ENCODE data around the gene LRRC4B.

Gene LRRC4B

DNA sequence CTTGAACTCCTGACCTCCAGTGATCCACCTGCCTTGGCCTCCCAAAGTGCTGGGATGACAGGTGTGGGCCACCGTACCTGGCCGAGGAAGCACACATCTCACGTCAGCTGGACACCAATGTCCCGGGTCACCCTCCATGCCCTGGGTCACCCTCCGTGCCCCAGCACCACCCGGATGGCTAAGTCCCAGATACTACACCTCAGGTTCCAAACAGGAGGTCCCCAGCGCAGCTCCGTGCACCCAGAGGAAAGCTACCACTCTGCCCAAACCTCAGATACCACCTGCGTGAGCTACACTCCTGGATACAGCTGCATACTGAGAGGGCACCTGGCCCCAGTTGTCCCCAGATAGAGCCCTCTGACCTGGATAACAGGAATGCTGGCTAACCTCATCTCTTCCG, 14.0 kb downstream of the LRRC4B start:
- DNase-seq (ENCODE audit: low read depth in 2 of 3, low spot score in 1 of 3) = no peak

GRCh38 chr19:50553134-50553703, 15.0 kb downstream of the LRRC4B start:
- DNase-seq (ENCODE audit: low read depth in 2 of 3, low spot score in 1 of 3) = no peak

DNA sequence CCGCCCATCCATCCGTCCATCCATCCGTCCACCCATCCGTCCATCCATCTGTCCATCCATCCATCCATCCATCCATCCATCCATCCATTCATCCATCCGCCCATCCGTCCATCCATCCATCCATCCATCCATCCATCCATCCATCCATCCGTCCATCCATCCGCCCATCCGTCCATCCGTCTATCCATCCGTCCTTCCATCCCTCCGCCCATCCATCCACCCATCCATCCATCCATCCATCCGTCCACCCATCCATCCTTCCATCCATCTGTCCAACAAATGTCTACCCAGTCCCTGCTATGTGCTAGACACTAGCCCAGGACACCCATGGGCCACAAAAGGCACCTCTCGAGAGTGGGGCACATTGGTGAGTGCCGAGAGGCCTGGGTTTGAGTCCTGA, 15.7 kb downstream of the LRRC4B start:
- no peak for DNase-seq (ENCODE audit: low read depth in 2 of 3, low spot score in 1 of 3)

- DNase-seq (ENCODE audit: low read depth in 2 of 3, low spot score in 1 of 3) = no peak
Observed at GRCh38 chr19:50551715-50552187, 16.5 kb downstream of the LRRC4B start.

DNA sequence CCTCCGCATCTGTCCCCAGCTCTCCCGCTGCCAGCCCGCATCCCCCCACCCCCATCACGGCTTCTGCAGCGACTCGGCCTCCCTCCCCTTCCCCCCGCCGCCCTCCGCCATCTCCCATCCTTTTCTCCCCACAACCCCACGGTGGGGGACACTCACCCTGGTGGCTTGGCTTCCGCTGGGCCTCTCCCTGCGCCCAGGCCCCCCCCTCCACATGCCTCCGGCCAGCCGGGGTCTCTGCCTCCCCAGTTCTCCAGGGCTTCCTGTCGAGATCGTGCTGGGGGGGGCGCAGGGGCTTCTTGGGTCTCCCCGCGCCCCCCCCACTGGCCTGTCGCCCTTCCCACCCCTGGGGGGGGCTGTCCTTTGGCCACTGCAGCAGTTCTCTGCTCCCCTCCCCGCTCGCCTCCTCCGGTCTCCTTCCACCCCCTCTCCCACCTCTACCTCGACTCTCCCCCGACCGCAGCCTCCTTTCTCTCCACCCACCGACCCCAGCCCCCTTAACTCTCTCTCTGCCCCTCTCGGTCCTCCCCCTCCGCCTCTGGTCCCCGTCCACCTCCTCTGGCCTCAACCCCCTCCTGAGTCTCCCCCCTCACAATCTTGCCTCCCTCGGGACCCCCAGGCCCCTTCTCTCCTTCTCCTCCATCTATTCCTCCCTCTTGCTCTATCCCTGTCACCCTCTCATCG, 17.1 kb downstream of the LRRC4B start:
- DNase-seq (ENCODE audit: low read depth in 2 of 3, low spot score in 1 of 3) = no peak

DNA sequence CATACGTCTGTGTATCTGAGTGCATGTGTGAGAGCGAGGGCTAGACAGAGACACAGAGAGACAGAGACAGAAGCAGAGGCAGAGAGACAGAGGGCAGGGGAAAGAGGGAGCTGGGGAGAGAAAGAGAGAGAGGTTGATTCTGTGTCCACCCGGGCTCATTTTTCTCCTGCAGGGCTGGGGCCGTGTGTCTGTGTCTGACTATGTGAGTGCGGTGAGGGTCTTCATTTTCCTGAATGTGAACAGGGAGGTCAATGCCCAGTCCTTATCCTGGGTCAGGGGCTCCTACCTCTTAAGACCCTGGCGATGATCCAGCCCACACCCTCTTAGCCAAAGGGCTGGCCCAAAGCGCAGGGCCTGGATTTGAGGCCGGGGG, 17.7 kb downstream of the LRRC4B start:
- no peak for DNase-seq (ENCODE audit: low read depth in 2 of 3, low spot score in 1 of 3)

- DNase-seq (ENCODE audit: low read depth in 2 of 3, low spot score in 1 of 3) = no peak
Observed at GRCh38 chr19:50549927-50550593, 18.2 kb downstream of the LRRC4B start.

GRCh38 chr19:50549059-50549926, 18.9 kb downstream of the LRRC4B start:
- no peak for DNase-seq (ENCODE audit: low read depth in 2 of 3, low spot score in 1 of 3)

DNA sequence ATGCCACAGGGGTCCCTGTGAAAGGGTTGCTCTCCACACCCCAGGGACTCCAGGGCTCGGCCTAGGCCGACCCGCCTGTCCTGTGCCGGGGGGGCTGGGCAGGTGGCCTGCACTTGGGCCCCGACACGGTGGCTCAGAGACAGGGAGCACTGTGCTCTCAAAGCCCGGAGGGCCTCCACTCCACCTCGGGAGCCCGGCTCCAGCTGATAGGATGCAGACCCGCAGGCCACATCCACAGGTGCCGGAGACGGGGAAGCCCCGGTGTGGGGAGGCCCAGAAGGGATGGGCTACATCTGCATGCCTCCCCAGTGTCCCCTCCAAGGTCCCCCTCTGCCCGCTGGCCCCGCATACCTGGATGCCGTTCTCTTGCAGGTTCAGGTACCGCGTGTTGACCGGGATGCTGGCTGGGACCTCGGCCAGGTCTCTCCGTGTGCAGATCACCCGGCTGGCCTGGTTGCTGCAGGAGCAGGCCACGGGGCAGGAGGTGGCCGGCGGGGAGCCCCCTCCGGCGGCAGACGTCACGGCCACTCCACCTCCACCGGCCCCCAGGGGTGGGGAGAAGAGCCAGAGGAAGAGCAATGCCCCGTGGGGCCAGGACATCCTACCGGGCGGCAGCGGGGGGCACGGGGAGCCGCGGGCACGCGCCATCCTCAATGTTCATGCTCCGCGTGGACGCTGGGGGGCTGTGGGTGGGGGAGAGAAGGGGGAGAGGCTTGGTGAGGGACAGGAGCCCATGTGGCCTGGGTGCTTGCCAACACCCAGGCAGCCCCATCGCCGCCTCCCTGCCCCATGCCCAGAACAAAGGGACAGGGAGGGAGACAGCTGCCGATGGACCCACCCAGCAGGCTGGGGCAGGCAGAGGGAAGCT, 19.8 kb downstream of the LRRC4B start:
- DNase-seq (ENCODE audit: low read depth in 2 of 3, low spot score in 1 of 3) = no peak

- DNase-seq (ENCODE audit: low read depth in 2 of 3, low spot score in 1 of 3) = no peak
Observed at GRCh38 chr19:50547385-50548190, 20.6 kb downstream of the LRRC4B start.

DNA sequence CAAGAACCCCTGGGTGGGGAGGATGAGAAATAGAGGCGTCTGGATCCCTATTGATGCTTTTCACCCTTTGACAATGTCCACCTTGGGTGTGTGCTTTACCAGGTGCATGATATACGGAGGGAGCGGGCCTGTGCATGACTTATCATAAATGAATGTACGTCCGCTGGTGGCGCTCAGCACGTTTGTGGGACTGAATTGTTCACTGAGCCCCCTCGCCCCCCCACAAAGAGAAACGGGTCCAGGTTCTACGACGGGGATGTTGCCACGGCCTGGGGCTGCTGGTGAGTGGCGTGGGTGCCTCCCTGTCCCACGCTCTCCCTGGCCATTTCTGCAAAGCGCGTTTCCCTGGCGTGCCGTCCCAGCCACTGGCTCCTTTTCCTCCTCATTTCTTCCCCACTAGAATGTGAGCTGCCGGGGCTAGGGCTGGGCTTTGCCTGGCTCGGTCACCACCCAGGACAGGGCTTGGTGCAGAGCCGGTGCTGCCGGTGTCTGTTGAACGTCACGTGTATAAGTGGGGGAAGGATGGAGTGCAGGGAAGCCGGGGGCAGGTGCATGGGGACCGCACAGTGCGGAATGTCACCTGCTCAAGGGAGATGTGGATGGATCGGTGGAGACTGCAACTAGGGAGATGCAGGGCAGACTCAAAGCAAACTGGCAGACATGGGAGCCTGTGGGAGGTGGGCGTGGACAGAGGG, 21.6 kb downstream of the LRRC4B start:
- DNase-seq (ENCODE audit: low read depth in 2 of 3, low spot score in 1 of 3) = no peak

GRCh38 chr19:50542943-50543342, 25.3 kb downstream of the LRRC4B start:
- no peak for DNase-seq (ENCODE audit: low read depth in 2 of 3, low spot score in 1 of 3)

DNA sequence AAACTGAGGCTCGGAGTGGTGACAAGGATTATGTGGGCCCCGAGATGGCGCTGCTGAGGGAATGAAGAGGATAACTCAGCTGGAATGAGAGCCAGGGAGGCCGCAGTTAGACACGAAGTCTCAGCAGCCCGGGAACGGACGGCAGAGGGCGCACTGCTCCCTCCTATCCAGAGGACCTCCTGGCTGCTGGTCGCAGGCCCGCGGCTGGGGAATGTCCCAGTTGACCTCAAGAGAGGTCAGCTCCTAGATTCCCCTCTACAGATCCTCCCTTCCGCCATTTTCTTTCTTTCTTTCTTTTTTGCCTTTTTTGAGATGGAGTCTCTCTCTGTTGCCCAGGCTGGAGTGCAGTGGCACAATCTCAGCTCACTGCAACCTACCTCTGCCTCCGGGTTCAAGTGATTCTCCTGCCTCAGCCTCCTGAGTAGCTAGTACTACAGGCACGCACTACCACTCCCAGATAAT, 30.4 kb downstream of the LRRC4B start:
- DNase-seq (ENCODE audit: low read depth in 2 of 3, low spot score in 1 of 3) = peak; percentile 51 to 66 (median 66)

- DNase-seq (ENCODE audit: low read depth in 2 of 3, low spot score in 1 of 3) = no peak
Observed at GRCh38 chr19:50537306-50537685, 30.9 kb downstream of the LRRC4B start.

DNA sequence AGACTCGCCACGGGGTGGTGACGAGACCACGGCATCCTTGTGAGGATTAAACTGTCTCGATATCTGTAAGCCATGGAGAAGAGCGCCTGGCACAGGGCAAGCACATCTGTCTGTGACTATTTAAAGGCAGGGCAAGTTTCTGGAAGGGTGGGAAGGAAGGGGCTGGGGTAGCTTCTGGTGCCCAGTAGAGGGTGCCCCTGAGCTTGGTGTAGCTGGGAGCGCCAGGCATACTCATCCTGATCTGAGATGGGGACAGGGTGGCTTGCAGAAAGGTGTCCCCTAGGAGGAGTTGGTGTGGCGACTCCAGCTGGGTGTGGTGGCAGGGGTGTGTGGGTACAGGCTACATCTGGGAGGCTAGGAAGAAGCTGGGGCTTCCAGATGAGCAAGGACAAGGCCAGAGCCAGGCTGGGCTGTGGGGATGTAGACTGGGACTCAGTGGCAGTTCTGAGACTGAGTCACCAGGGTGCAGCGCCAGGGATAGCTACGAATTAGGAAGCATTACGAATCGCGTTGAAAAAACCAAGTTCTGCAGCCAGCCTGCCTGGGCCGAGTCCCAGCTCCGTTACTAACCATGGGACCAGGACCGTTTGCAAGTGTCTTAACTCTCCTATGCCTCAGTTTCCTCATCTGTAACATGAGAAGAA, 31.5 kb downstream of the LRRC4B start:
- no peak for DNase-seq (ENCODE audit: low read depth in 2 of 3, low spot score in 1 of 3)

DNA sequence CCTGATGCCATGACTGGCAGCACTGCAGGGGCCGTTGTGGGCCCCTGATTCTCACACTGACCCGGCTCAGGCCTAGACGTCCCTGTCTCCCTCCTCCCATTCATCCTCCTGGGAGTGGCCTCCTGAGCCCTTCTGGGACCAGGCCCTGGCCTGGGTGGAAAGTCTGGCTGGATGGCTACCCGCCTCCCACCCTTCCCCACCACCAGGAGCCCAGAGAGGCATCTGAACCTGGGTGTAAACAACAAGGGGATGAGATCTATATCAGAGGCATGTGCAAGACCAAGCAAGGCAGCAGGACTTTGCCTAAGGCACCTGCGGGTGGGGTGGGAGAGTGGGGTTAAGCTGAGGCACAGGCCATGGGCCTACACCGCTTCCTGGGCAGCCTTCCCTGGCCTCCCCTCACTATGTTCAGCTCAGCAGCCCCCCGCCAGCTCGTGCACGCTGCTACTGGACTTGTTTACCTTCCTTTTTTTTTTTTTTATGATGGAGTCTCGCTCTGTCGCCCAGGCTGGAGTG, 32.5 kb downstream of the LRRC4B start:
- no peak for DNase-seq (ENCODE audit: low read depth in 2 of 3, low spot score in 1 of 3)

GRCh38 chr19:50534478-50534877, 33.8 kb downstream of the LRRC4B start:
- DNase-seq (ENCODE audit: low read depth in 2 of 3, low spot score in 1 of 3) = no peak

DNA sequence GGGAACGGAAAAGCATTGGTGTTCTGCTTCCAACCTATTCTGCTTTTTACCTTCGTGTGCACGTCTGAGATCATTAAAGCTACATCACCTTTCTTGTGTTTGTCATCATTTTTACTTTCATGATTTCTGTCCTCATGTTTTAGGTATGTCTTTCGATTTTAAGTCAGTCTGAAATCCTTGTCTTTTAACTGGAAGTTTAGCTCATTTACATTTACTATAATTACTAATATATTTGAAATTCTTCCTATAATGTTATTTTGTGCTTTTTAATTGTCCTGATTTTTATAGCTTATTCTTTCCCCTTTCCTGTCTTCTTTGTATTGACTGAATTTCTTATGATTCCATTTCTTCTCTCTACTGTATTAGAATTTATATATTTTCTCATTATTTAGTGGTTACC, 35.3 kb downstream of the LRRC4B start:
- DNase-seq (ENCODE audit: low read depth in 2 of 3, low spot score in 1 of 3) = no peak
